Activated CD4-positive, alpha-beta T cell treated with anti-CD3 and anti-CD28 coated beads for 36 hours (primary cell): ENCODE measurements around the gene UNC5B. TPM values are rescaled to one million over a fixed set of nuclear protein-coding genes. Genes with fewer than 3 reads are reported as not detected.

ENCODE experiments used
- ATAC-seq: fragments of 200-7000 bp; cut with Tn5 transposase; one replicate; pipeline ENCODE4 v1.10.0; 2021; ENCODE audit warnings: mild to moderate bottlenecking, moderate library complexity
- CTCF ChIA-PET: fragments of 350-600 bp; sonication (Branson Sonifier 250); formaldehyde crosslinking; loops from one replicate; lab custom pipeline; 2021; ENCODE audit warnings: antibody characterized with exemption; lab: Charles Lee
- POLR2A ChIA-PET: fragments of 350-600 bp; sonication (Branson Sonifier 250); formaldehyde crosslinking; loops from one replicate; lab custom pipeline; 2021; ENCODE audit warnings: antibody characterized with exemption, inconsistent platforms; lab: Charles Lee
- DNase-seq: peaks from one replicate; pipeline ENCODE4 v3.0.0-alpha.2; 2020
- H3K27ac Mint-ChIP-seq: one replicate; pipeline ENCODE4 v1.8.0; 2021; ENCODE audit warnings: mixed read lengths
- H3K27me3 Mint-ChIP-seq: one replicate; pipeline ENCODE4 v1.8.0; 2021; ENCODE audit warnings: mixed read lengths
- H3K36me3 Mint-ChIP-seq: one replicate; pipeline ENCODE4 v1.8.0; 2021; ENCODE audit warnings: low read depth, mixed read lengths
- H3K4me1 Mint-ChIP-seq: one replicate; pipeline ENCODE4 v1.8.0; 2021; ENCODE audit warnings: mixed read lengths
- H3K4me3 Mint-ChIP-seq: one replicate; pipeline ENCODE4 v1.8.0; 2021; ENCODE audit warnings: mild to moderate bottlenecking, moderate library complexity, mixed read lengths
- H3K9me3 Mint-ChIP-seq: one replicate; pipeline ENCODE4 v1.8.0; 2021; ENCODE audit warnings: low read depth, mixed read lengths
- intact Hi-C, 2 experiments: fragments of 100-400 bp; cut with DNase I in 1 of 2; cut with micrococcal nuclease in 1 of 2; formaldehyde crosslinking; loops; one replicate each; pipeline versions ENCODE4 v1.14.2 to v1.15.1; 2022 to 2024; cut with DNase I, micrococcal nuclease
- total RNA-seq, 2 experiments: library from RNA; stranded (reverse); gene quantifications; one replicate each; pipeline ENCODE4 v1.2.3, GENCODE V29; 2021

Gene UNC5B
- total RNA-seq, result under 1 TPM; 0.05 to 0.09 TPM

- CTCF ChIA-PET, result interaction anchor here (0.7 kb wide), 1 partner anchor 286 kb away, joined by 3 read pairs; no protein-coding TSS in a partner anchor
- Mint-ChIP-seq H3K4me3 (peak within 1 kb of the TSS; percentile 39), H3K4me1 (peaks cover 8% of the 10 kb centered on the region), H3K36me3 (no peaks in the 10 kb centered on the region), H3K27me3 (peaks cover 55% of the 10 kb centered on the region), H3K9me3 (no peaks in the 10 kb centered on the region), H3K27ac (no peak within 1 kb of the TSS)
- intact Hi-C loops, result loop anchor here (10.0 kb wide), 2 partner anchors 118 to 398 kb away; partner anchors contain the start of gene SGPL1 (in 1 of the 2)
- ATAC-seq (peak; percentile 91), DNase-seq (peak; percentile 78)
- POLR2A ChIA-PET, result no interaction called here
Measured at GRCh38 chr10:71212318-71213126, at the start of gene UNC5B. Gene UNC5B, plus strand, starts transcription at chr10:71212570. Its CDS starts 416 bp downstream, at chr10:71212986.

- no peaks in the 10 kb centered on the region for H3K36me3 Mint-ChIP-seq
- H3K4me3 Mint-ChIP-seq, result no peak overlapping the region
- intact Hi-C loops, result no loop called here
- DNase-seq (no peak), ATAC-seq (no peak)
- no peak overlapping the region for H3K27ac Mint-ChIP-seq
- no peaks in the 10 kb centered on the region for H3K27me3 Mint-ChIP-seq
- CTCF ChIA-PET, result interaction anchor here (0.7 kb wide), 1 partner anchor 394 kb away, joined by 4 read pairs; no protein-coding TSS in a partner anchor
- no peaks in the 10 kb centered on the region for H3K9me3 Mint-ChIP-seq
- POLR2A ChIA-PET, result no interaction called here
- no peaks in the 10 kb centered on the region for H3K4me1 Mint-ChIP-seq
Measured at GRCh38 chr10:71173466-71173865, 38.9 kb upstream of the UNC5B start.

- H3K9me3 Mint-ChIP-seq, result no peaks in the 10 kb centered on the region
- no peak overlapping the region for H3K27ac Mint-ChIP-seq
- CTCF ChIA-PET, result no interaction called here
- intact Hi-C loops, result no loop called here
- POLR2A ChIA-PET, result no interaction called here
- H3K27me3 Mint-ChIP-seq, result no peaks in the 10 kb centered on the region
- DNase-seq (no peak), ATAC-seq (no peak)
- H3K36me3 Mint-ChIP-seq, result no peaks in the 10 kb centered on the region
- H3K4me3 Mint-ChIP-seq, result no peak overlapping the region
- no peaks in the 10 kb centered on the region for H3K4me1 Mint-ChIP-seq
Measured at GRCh38 chr10:71176661-71177060, 35.7 kb upstream of the UNC5B start.

GRCh38 chr10:71177651-71178199, 34.6 kb upstream of the UNC5B start:
- ATAC-seq, result no peak
- H3K4me1 Mint-ChIP-seq, result no peaks in the 10 kb centered on the region
- POLR2A ChIA-PET, result no interaction called here
- CTCF ChIA-PET, result interaction anchor here (0.9 kb wide), 1 partner anchor 31 kb away, joined by 3 read pairs; no protein-coding TSS in a partner anchor
- H3K9me3 Mint-ChIP-seq, result no peaks in the 10 kb centered on the region
- intact Hi-C loops, result no loop called here
- no peak overlapping the region for H3K27ac Mint-ChIP-seq
- no peaks in the 10 kb centered on the region for H3K27me3 Mint-ChIP-seq
- H3K36me3 Mint-ChIP-seq, result no peaks in the 10 kb centered on the region
- DNase-seq, result no peak
- no peak overlapping the region for H3K4me3 Mint-ChIP-seq

DNA sequence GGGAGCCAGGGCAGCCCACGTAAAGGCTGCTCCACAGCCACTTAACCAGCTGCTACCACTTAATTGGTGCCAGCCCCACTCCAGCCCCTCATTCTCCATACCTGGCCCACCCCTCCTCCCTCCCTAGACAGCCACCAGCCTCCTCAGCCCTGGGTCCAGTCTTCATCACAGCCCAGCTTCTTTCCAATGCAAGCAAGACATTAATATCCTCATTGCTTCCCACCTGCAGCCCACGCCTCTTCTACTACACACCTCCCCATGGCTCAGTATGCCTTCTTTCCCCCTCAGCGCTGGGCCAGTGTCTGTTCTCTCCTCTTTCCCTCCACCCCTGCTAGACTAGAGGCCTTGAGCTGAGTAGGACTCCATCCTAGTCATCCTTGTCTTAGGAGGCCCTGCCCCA, 33.5 kb upstream of the UNC5B start:
- no peak overlapping the region for H3K4me3 Mint-ChIP-seq
- POLR2A ChIA-PET, result no interaction called here

DNA sequence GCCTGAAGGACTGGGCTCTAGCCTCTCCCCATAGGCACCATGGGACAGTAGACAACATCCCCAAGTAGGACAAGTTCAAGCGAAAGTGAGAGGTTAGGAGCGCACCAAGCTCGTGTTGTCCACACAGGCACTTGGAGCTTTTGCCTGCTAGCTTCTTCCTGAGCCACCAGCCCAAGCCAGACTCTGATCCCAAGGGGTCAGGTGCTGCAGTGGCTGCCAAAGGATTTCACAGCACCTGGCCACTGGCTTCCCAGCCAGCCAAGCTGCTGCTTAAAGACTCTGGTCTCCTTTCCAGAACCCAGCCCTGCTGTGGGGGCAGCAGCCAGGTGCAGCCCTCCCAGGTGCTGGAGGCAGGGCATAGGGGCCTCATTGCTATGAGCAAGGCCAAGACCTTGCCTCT, 33.0 kb upstream of the UNC5B start:
- no peaks in the 10 kb centered on the region for H3K4me1 Mint-ChIP-seq
- H3K4me3 Mint-ChIP-seq, result no peak overlapping the region
- no peaks in the 10 kb centered on the region for H3K36me3 Mint-ChIP-seq
- intact Hi-C loops, result no loop called here
- ATAC-seq (no peak), DNase-seq (no peak)
- CTCF ChIA-PET, result interaction anchor here (0.7 kb wide), 1 partner anchor 9 kb away, joined by 3 read pairs; no protein-coding TSS in a partner anchor
- H3K27me3 Mint-ChIP-seq, result no peaks in the 10 kb centered on the region
- no peak overlapping the region for H3K27ac Mint-ChIP-seq
- no peaks in the 10 kb centered on the region for H3K9me3 Mint-ChIP-seq
- POLR2A ChIA-PET, result no interaction called here

More for the DNA sequence above, 33.5 kb upstream of the UNC5B start:
- H3K36me3 Mint-ChIP-seq, result no peaks in the 10 kb centered on the region
- no peaks in the 10 kb centered on the region for H3K9me3 Mint-ChIP-seq
- no peaks in the 10 kb centered on the region for H3K4me1 Mint-ChIP-seq
- ATAC-seq, result no peak
- no peaks in the 10 kb centered on the region for H3K27me3 Mint-ChIP-seq
- CTCF ChIA-PET, result interaction anchor here (0.7 kb wide), 2 partner anchors 8 to 13 kb away, joined by 3 read pairs; no protein-coding TSS in a partner anchor
- no peak overlapping the region for H3K27ac Mint-ChIP-seq
- intact Hi-C loops, result no loop called here
- DNase-seq, result no peak

GRCh38 chr10:71184421-71184820, 27.9 kb upstream of the UNC5B start:
- no peaks in the 10 kb centered on the region for H3K27me3 Mint-ChIP-seq
- no peaks in the 10 kb centered on the region for H3K4me1 Mint-ChIP-seq
- DNase-seq (no peak), ATAC-seq (no peak)
- ChIA-PET CTCF (no interaction called here), POLR2A (no interaction called here)
- H3K4me3 Mint-ChIP-seq, result no peak overlapping the region
- no peaks in the 10 kb centered on the region for H3K36me3 Mint-ChIP-seq
- no peak overlapping the region for H3K27ac Mint-ChIP-seq
- intact Hi-C loops, result no loop called here
- H3K9me3 Mint-ChIP-seq, result no peaks in the 10 kb centered on the region

- intact Hi-C loops, result no loop called here
- H3K27me3 Mint-ChIP-seq, result no peaks in the 10 kb centered on the region
- H3K4me1 Mint-ChIP-seq, result no peaks in the 10 kb centered on the region
- H3K27ac Mint-ChIP-seq, result no peak overlapping the region
- ATAC-seq (no peak), DNase-seq (no peak)
- POLR2A ChIA-PET, result no interaction called here
- no peaks in the 10 kb centered on the region for H3K9me3 Mint-ChIP-seq
- H3K36me3 Mint-ChIP-seq, result no peaks in the 10 kb centered on the region
- CTCF ChIA-PET, result interaction anchor here (0.9 kb wide), 1 partner anchor 20 kb away, joined by 3 read pairs; no protein-coding TSS in a partner anchor
- no peak overlapping the region for H3K4me3 Mint-ChIP-seq
Measured at GRCh38 chr10:71185209-71185608, 27.2 kb upstream of the UNC5B start.

DNA sequence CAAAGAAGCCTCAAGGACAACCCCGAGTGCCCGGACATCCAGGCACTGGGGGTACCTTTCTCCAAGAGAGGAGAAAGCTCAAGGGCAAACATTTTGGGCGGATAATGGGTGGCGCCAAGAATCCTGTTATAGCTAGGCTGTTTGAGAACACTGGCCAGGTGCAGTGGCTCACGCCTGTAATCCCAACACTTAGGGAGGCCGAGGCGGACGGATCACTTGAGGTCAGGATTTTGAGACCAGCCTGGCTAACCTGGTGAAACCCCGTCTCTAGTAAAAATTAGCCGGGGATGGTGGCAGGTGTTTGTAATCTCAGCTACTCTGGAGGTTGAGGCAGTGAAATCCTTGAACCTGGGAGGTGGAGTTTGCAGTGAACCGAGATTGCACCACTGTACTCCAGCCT, 25.2 kb upstream of the UNC5B start:
- H3K27ac Mint-ChIP-seq, result no peak overlapping the region
- H3K4me1 Mint-ChIP-seq, result no peaks in the 10 kb centered on the region
- ATAC-seq (no peak), DNase-seq (no peak)
- POLR2A ChIA-PET, result no interaction called here
- intact Hi-C loops, result no loop called here
- CTCF ChIA-PET, result interaction anchor here (0.6 kb wide), 2 partner anchors 303 to 449 kb away, joined by 3 to 4 read pairs; no protein-coding TSS in a partner anchor
- no peaks in the 10 kb centered on the region for H3K9me3 Mint-ChIP-seq
- H3K27me3 Mint-ChIP-seq, result peaks cover 3% of the 10 kb centered on the region
- H3K36me3 Mint-ChIP-seq, result no peaks in the 10 kb centered on the region
- no peak overlapping the region for H3K4me3 Mint-ChIP-seq

- no peak for DNase-seq
Measured at GRCh38 chr10:71187600-71187999, 24.8 kb upstream of the UNC5B start.

DNA sequence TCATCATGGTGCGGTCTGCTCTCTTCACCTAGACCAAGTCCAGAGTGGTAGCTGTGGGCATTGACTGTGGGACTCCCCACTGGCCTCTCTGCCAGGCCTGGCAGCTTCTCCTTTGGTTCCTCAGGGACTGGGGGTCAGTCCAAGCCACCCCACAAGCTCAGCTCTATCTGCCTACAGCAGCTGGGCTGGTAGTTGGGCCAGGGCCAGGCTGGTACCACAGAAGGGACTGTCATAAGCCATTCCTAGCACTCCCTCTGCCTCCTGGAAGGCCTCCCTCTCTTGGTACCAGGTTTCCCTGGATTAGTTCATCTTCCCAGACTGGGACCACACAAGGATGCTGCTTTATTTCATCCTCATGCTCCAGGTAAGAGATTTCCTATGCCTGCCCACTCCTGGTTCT, 24.2 kb upstream of the UNC5B start:
- Mint-ChIP-seq H3K4me1 (no peaks in the 10 kb centered on the region), H3K27me3 (peaks cover 3% of the 10 kb centered on the region), H3K9me3 (no peaks in the 10 kb centered on the region), H3K27ac (no peak overlapping the region), H3K36me3 (no peaks in the 10 kb centered on the region), H3K4me3 (no peak overlapping the region)
- POLR2A ChIA-PET, result no interaction called here
- DNase-seq, result no peak
- intact Hi-C loops, result no loop called here
- CTCF ChIA-PET, result no interaction called here
- ATAC-seq, result no peak

More at GRCh38 chr10:71187600-71187999, 24.8 kb upstream of the UNC5B start:
- intact Hi-C loops, result no loop called here
- H3K27ac Mint-ChIP-seq, result no peak overlapping the region
- CTCF ChIA-PET, result interaction anchor here (0.6 kb wide), 1 partner anchor 449 kb away, joined by 3 read pairs; no protein-coding TSS in a partner anchor
- H3K4me3 Mint-ChIP-seq, result no peak overlapping the region
- ATAC-seq, result no peak
- H3K27me3 Mint-ChIP-seq, result peaks cover 3% of the 10 kb centered on the region
- H3K36me3 Mint-ChIP-seq, result no peaks in the 10 kb centered on the region
- no peaks in the 10 kb centered on the region for H3K9me3 Mint-ChIP-seq
- H3K4me1 Mint-ChIP-seq, result no peaks in the 10 kb centered on the region
- POLR2A ChIA-PET, result no interaction called here
